Keratinocyte (primary cell): ENCODE results near the gene MGAT3. TPM values are rescaled to one million over a fixed set of nuclear protein-coding genes. Genes with fewer than 3 reads are reported as not detected.

Source experiments
- DNase-seq: peaks from one replicate; pipeline ENCODE4 v3.0.0-alpha.2; 2011; ENCODE audit warnings: low read depth, missing footprints, low spot score
- FAIRE-seq: peaks from 2 replicates; lab custom pipeline; 2011; peaks lifted over from hg19 to GRCh38; lab: Jason Lieb, UNC
- H2AFZ ChIP-seq: 2 replicates; pipeline ENCODE4 v1.6.0; 2012; ENCODE audit warnings: low read length, control low read depth, inconsistent platforms; ENCODE audit not compliant: control insufficient read depth
- H3K27ac ChIP-seq: 2 replicates; pipeline ENCODE4 v1.5.1; 2011; ENCODE audit warnings: low read length; ENCODE audit not compliant: control insufficient read depth, insufficient read depth
- H3K27me3 ChIP-seq: 3 replicates; pipeline ENCODE4 v1.6.0; 2011; ENCODE audit warnings: low read length; ENCODE audit not compliant: control insufficient read depth, insufficient read depth; ENCODE audit errors: extremely low read depth
- H3K36me3 ChIP-seq, 2 experiments: 2 replicates in 1 of 2; 3 replicates in 1 of 2; pipeline ENCODE4 v1.5.1; 2011; ENCODE audit warnings: low read length in 2 of 2, mild to moderate bottlenecking in 1 of 2; ENCODE audit not compliant: control insufficient read depth in 2 of 2, insufficient read depth in 2 of 2; ENCODE audit errors: extremely low read depth in 1 of 2
- H3K4me1 ChIP-seq: 3 replicates; pipeline ENCODE4 v1.5.1; 2011; ENCODE audit warnings: low read length; ENCODE audit not compliant: control insufficient read depth, insufficient read depth; ENCODE audit errors: extremely low read depth
- H3K4me2 ChIP-seq: 3 replicates; pipeline ENCODE4 v1.6.0; 2011; ENCODE audit warnings: low read depth, low read length; ENCODE audit not compliant: control insufficient read depth, insufficient read depth; ENCODE audit errors: extremely low read depth
- H3K4me3 ChIP-seq, 3 experiments: fragments of 200-600 bp in 1 of 3; sonication (generic) in 1 of 3; 2 replicates in 2 of 3; 3 replicates in 1 of 3; pipeline ENCODE4 v1.5.1; 2011 to 2016; ENCODE audit warnings: low read length in 3 of 3, mild to moderate bottlenecking in 3 of 3, control low read depth in 2 of 3, inconsistent platforms in 1 of 3, low read depth in 1 of 3, mixed read lengths in 1 of 3, mixed run types in 1 of 3, moderate library complexity in 1 of 3; ENCODE audit not compliant: control insufficient read depth in 2 of 3, insufficient read depth in 2 of 3; ENCODE audit errors: extremely low read depth in 1 of 3
- H3K79me2 ChIP-seq: 2 replicates; pipeline ENCODE4 v1.6.0; 2012; ENCODE audit warnings: low read length; ENCODE audit not compliant: control insufficient read depth, insufficient read depth
- H3K9ac ChIP-seq: 3 replicates; pipeline ENCODE4 v1.6.0; 2011; ENCODE audit warnings: low read length; ENCODE audit not compliant: control insufficient read depth, insufficient read depth; ENCODE audit errors: extremely low read depth
- H3K9me1 ChIP-seq: 3 replicates; pipeline ENCODE4 v1.6.0; 2011; ENCODE audit warnings: low read length; ENCODE audit not compliant: control insufficient read depth, insufficient read depth; ENCODE audit errors: extremely low read depth
- H3K9me3 ChIP-seq: 2 replicates; pipeline ENCODE4 v1.5.1; 2012; ENCODE audit warnings: low read depth, low read length; ENCODE audit not compliant: control insufficient read depth
- H4K20me1 ChIP-seq: 3 replicates; pipeline ENCODE4 v1.6.0; 2011; ENCODE audit warnings: low read length; ENCODE audit not compliant: control insufficient read depth, insufficient read depth; ENCODE audit errors: extremely low read depth
- CTCF ChIP-seq, 3 experiments: IDR thresholded peaks in 1 of 3; conservative IDR thresholded peaks in 1 of 3; optimal IDR thresholded peaks in 1 of 3; 2 replicates in 2 of 3; 3 replicates in 1 of 3; pipeline versions ENCODE3 to v1.5.1; 2011; ENCODE audit warnings: low read length in 3 of 3, mild to moderate bottlenecking in 3 of 3, moderate library complexity in 2 of 3, control low read depth in 1 of 3, inconsistent platforms in 1 of 3; ENCODE audit not compliant: insufficient read depth in 2 of 3; ENCODE audit errors: extremely low read depth in 1 of 3
- EZH2 ChIP-seq: IDR thresholded peaks from one replicate; pipeline ENCODE4 v1.6.1; 2012; ENCODE audit warnings: inconsistent platforms, mild to moderate bottlenecking, low read length, moderate library complexity
- dilution Hi-C: fragments of 300-500 bp; cut with MboI; formaldehyde crosslinking; loops from one replicate; pipeline ENCODE4 v1.7.0; 2020; ENCODE audit warnings: low sequenced_read_pairs; ENCODE audit not compliant: extremely low pct_ligation_motif_present
- polyA plus RNA-seq, 5 experiments: library from polyadenylated mRNA; depleted of rRNA in 3 of 5; stranded (reverse) in 3 of 5; stranded (forward) in 1 of 5; unstranded in 1 of 5; fragments of >200 nt; gene quantifications; 1 replicate in 1 of 5; 2 replicates in 3 of 5; 3 replicates in 1 of 5; pipeline versions ENCODE4 v1.2.1 to v1.2.3, GENCODE V29; 2011 to 2012; ENCODE audit warnings: missing spikeins in 2 of 5, low read depth in 1 of 5, low replicate concordance in 1 of 5

Gene MGAT3
- polyA plus RNA-seq, 1 donor (not counting 4 experiments of a cell fraction or from before 2014, with no cell fraction given) = not detected

GRCh38 chr22:39479254-39479653, 22.4 kb downstream of the MGAT3 start:
- FAIRE-seq = no peak
- H4K20me1 ChIP-seq = no peaks in the 10 kb centered on the region

GRCh38 chr22:39480557-39480956, 23.7 kb downstream of the MGAT3 start:
- Histone ChIP-seq H3K4me2 (no peak overlapping the region), H3K27ac (no peak overlapping the region), H3K27me3 (no peaks in the 10 kb centered on the region), H3K9me1 (no peaks in the 10 kb centered on the region), H3K9me3 (no peaks in the 10 kb centered on the region), H3K4me1 (no peaks in the 10 kb centered on the region), H4K20me1 (no peaks in the 10 kb centered on the region), H2AFZ (no peak overlapping the region), H3K9ac (no peak overlapping the region), H3K79me2 (no peaks in the 10 kb centered on the region), H3K4me3 (no peak overlapping the region), H3K36me3 (no peaks in the 10 kb centered on the region)
- dilution Hi-C loops = no loop called here
- FAIRE-seq (no peak), DNase-seq (no peak)
- no peak for TF ChIP-seq EZH2
- no peak for TF ChIP-seq CTCF (optimal IDR thresholded peaks at IDR 0.05 in 1 of 3, IDR thresholded peaks at IDR 0.05 in 1 of 3, conservative IDR thresholded peaks at IDR 0.05 in 1 of 3; ENCODE audit: extremely low read depth in 1 of 3, insufficient read depth in 2 of 3, low read length in 3 of 3)

More at GRCh38 chr22:39479254-39479653, 22.4 kb downstream of the MGAT3 start:
- no peak for TF ChIP-seq EZH2
- no peak for TF ChIP-seq CTCF (optimal IDR thresholded peaks at IDR 0.05 in 1 of 3, IDR thresholded peaks at IDR 0.05 in 1 of 3, conservative IDR thresholded peaks at IDR 0.05 in 1 of 3; ENCODE audit: extremely low read depth in 1 of 3, insufficient read depth in 2 of 3, low read length in 3 of 3)
- Histone ChIP-seq H3K9ac (no peak overlapping the region), H2AFZ (no peak overlapping the region), H3K4me3 (no peak overlapping the region), H3K79me2 (no peaks in the 10 kb centered on the region), H3K4me2 (no peak overlapping the region), H3K27ac (no peak overlapping the region), H3K27me3 (no peaks in the 10 kb centered on the region), H3K9me3 (no peaks in the 10 kb centered on the region), H3K36me3 (no peaks in the 10 kb centered on the region), H3K9me1 (no peaks in the 10 kb centered on the region), H3K4me1 (no peaks in the 10 kb centered on the region)
- no peak for DNase-seq
- dilution Hi-C loops = no loop called here
